A549 (cell line): ENCODE data around the gene HIC1.

Experiments used
- CBX2 ChIP-seq: fragments of 200-600 bp; sonication (generic); IDR thresholded peaks from 2 replicates; pipeline ENCODE4 v1.6.1; 2016; ENCODE audit warnings: low read depth, mild to moderate bottlenecking, borderline replicate concordance
- CHD2 ChIP-seq: fragments of 150-350 bp; IDR thresholded peaks from 2 replicates; pipeline ENCODE4 v1.6.1; 2014; ENCODE audit warnings: low read length; ENCODE audit not compliant: partially characterized antibody
- EP300 ChIP-seq, 2 experiments: fragments of >200 bp; sonication (Bioruptor Twin); formaldehyde crosslinking; IDR thresholded peaks; 2 replicates in 1 of 2; 3 replicates in 1 of 2; pipeline ENCODE4 v1.6.1; 2016 to 2017
- JUNB ChIP-seq: fragments of >200 bp; sonication (Bioruptor Twin); formaldehyde crosslinking; IDR thresholded peaks from 2 replicates; pipeline ENCODE4 v1.6.1; 2016
- POLR2A ChIP-seq: IDR thresholded peaks from 2 replicates; pipeline ENCODE4 v1.6.1; 2012; ENCODE audit warnings: mild to moderate bottlenecking, low read length
- RAD21 ChIP-seq, 2 experiments: fragments of >200 bp in 1 of 2; sonication (Bioruptor Twin) in 1 of 2; formaldehyde crosslinking in 1 of 2; IDR thresholded peaks in 1 of 2; conservative IDR thresholded peaks in 1 of 2; 2 replicates in 1 of 2; 3 replicates in 1 of 2; pipeline ENCODE4 v1.6.1; 2012 to 2018; ENCODE audit warnings: inconsistent platforms in 1 of 2
- TF ChIP-seq, protein P1 (sequence below): fragments of >200 bp; sonication (Bioruptor Twin); formaldehyde crosslinking; IDR thresholded peaks from 3 replicates; pipeline ENCODE4 v1.5.1; 2016
- TF ChIP-seq, protein P2 (sequence below): fragments of 200-600 bp; sonication (generic); IDR thresholded peaks from 2 replicates; pipeline ENCODE4 v1.6.1; 2016; ENCODE audit warnings: antibody characterized with exemption, mild to moderate bottlenecking, moderate library complexity
- TF ChIP-seq, protein P3 (sequence below): fragments of 250-450 bp; sonication (Bioruptor Pico); IDR thresholded peaks from 2 replicates; pipeline ENCODE4 v1.5.0; 2021; ENCODE audit warnings: mild to moderate bottlenecking, moderate library complexity, borderline replicate concordance
- TF ChIP-seq, protein P4 (sequence below): IDR thresholded peaks from 2 replicates; pipeline ENCODE4 v1.6.1; 2012

DNA sequence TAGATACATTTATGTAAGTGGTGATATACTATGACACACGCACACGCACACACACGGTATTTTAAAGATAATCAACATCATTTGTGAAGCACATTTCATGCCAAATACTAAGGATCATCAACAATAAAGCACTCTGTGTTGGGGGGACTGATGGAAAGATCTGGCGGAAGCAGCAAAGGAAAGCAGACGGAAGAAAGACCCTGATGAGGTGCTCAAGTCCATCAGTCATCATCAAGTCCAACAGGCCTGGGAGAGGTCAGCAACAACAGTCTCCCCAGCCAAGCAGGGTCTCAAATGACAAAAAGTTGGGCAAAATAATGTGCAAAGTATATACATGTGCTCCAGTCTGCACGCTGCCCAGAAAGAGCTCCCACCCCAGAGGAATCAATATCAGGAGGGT, 55.5 kb downstream of the HIC1 start:
- TF ChIP-seq, protein P1, sequence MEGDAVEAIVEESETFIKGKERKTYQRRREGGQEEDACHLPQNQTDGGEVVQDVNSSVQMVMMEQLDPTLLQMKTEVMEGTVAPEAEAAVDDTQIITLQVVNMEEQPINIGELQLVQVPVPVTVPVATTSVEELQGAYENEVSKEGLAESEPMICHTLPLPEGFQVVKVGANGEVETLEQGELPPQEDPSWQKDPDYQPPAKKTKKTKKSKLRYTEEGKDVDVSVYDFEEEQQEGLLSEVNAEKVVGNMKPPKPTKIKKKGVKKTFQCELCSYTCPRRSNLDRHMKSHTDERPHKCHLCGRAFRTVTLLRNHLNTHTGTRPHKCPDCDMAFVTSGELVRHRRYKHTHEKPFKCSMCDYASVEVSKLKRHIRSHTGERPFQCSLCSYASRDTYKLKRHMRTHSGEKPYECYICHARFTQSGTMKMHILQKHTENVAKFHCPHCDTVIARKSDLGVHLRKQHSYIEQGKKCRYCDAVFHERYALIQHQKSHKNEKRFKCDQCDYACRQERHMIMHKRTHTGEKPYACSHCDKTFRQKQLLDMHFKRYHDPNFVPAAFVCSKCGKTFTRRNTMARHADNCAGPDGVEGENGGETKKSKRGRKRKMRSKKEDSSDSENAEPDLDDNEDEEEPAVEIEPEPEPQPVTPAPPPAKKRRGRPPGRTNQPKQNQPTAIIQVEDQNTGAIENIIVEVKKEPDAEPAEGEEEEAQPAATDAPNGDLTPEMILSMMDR = no peak
- no peak for TF ChIP-seq RAD21 (conservative IDR thresholded peaks at IDR 0.05 in 1 of 2, IDR thresholded peaks at IDR 0.05 in 1 of 2)
- TF ChIP-seq CHD2 = no peak
- TF ChIP-seq, protein P2, sequence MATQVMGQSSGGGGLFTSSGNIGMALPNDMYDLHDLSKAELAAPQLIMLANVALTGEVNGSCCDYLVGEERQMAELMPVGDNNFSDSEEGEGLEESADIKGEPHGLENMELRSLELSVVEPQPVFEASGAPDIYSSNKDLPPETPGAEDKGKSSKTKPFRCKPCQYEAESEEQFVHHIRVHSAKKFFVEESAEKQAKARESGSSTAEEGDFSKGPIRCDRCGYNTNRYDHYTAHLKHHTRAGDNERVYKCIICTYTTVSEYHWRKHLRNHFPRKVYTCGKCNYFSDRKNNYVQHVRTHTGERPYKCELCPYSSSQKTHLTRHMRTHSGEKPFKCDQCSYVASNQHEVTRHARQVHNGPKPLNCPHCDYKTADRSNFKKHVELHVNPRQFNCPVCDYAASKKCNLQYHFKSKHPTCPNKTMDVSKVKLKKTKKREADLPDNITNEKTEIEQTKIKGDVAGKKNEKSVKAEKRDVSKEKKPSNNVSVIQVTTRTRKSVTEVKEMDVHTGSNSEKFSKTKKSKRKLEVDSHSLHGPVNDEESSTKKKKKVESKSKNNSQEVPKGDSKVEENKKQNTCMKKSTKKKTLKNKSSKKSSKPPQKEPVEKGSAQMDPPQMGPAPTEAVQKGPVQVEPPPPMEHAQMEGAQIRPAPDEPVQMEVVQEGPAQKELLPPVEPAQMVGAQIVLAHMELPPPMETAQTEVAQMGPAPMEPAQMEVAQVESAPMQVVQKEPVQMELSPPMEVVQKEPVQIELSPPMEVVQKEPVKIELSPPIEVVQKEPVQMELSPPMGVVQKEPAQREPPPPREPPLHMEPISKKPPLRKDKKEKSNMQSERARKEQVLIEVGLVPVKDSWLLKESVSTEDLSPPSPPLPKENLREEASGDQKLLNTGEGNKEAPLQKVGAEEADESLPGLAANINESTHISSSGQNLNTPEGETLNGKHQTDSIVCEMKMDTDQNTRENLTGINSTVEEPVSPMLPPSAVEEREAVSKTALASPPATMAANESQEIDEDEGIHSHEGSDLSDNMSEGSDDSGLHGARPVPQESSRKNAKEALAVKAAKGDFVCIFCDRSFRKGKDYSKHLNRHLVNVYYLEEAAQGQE = no peak
- no peak for TF ChIP-seq JUNB
- TF ChIP-seq, protein P3, sequence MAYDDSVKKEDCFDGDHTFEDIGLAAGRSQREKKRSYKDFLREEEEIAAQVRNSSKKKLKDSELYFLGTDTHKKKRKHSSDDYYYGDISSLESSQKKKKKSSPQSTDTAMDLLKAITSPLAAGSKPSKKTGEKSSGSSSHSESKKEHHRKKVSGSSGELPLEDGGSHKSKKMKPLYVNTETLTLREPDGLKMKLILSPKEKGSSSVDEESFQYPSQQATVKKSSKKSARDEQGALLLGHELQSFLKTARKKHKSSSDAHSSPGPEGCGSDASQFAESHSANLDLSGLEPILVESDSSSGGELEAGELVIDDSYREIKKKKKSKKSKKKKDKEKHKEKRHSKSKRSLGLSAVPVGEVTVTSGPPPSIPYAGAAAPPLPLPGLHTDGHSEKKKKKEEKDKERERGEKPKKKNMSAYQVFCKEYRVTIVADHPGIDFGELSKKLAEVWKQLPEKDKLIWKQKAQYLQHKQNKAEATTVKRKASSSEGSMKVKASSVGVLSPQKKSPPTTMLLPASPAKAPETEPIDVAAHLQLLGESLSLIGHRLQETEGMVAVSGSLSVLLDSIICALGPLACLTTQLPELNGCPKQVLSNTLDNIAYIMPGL (CRISPR knock-in tag) = no peak
- TF ChIP-seq EP300 (IDR thresholded peaks at IDR 0.05) = no peak
- no peak for TF ChIP-seq CBX2
- TF ChIP-seq, protein P4, sequence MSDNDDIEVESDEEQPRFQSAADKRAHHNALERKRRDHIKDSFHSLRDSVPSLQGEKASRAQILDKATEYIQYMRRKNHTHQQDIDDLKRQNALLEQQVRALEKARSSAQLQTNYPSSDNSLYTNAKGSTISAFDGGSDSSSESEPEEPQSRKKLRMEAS = no peak
- no peak for TF ChIP-seq POLR2A
